Kidney glomerular epithelial cell (primary cell): ENCODE measurements around the gene ATP9B.
"Not testable (repeated sequence)": the region's sequence is repeated elsewhere in the genome, so short reads cannot be mapped to it uniquely, and the experiment has no call there.

Experiments
- DNase-seq: peaks from one replicate; lab custom pipeline; 2025; lab: John Stamatoyannopoulos, UW

ATP9B gene

DNA sequence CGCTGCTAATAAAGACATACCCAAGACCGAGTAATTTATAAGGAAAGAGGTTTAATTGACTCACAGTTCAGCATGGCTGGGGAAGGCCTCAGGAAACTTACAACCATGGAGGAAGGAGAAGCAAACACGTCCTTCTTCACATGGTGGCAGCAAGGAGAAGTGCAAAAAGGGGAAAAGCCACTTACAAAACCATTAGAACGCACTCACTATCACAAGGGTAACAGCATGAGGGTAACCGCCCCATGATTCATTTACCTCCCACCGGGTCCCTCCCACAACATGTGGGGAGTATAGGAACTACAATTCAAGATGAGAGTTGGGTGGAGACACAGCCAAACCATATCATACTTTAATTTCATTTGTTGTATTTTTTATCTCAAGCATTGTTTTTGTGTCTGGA, 67.5 kb downstream of the ATP9B start:
- DNase-seq, result no peak

DNA sequence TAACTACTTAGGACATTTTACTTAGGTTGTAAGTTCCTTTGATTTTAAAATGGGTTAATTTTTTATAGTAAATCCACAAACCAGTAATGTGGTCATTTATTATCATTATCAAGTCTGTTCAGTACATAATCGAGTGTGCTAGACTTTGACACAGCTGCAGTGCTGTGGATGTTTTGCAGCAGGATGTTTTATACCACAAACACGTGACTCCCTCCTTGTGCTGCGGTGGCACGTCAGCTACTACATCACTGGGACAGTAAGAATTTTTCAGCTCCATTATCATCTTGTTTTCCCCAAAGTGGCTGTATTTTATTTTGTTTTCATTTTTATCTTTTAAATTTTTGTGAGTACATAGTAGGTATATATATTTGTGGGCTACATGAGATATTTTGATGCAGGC, 70.0 kb downstream of the ATP9B start:
- no peak for DNase-seq

DNA sequence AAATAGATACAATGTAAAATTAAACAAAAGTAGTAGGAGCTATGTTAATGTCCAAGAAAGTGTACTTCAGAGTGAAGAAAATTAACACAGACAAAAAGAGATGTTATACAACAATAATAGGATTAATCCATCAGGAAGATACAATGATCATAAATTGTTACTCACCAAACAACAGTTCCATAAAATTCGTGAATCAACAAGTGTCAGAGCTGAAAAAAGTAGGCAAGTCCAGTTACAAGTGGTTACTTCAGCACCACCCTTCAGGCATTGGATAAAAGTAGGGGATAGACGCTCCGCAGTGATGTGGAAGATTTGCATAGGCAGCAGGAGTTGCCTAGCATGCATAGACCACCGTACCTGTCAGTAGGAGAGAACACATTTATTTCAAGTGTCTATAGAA, 77.8 kb downstream of the ATP9B start:
- no peak for DNase-seq

DNA sequence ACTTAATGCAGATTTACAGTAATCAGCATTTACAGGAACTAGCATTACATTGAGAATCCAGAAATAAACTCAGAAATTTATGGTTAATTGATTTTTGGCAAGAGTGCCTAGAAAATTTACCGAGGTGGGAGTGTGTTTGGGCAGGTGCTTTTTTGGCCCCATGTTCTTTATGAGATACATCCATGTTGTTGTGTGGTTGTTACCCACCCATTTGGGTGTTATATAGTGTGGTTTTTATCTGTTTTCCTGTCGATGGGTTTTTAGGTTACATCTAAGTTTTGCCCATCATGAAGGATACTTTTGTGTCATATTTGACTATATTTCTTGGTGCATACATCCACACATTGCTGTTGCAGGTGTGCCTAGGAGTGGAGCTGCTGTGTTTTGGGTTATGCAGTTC, 82.0 kb downstream of the ATP9B start:
- no peak for DNase-seq

DNA sequence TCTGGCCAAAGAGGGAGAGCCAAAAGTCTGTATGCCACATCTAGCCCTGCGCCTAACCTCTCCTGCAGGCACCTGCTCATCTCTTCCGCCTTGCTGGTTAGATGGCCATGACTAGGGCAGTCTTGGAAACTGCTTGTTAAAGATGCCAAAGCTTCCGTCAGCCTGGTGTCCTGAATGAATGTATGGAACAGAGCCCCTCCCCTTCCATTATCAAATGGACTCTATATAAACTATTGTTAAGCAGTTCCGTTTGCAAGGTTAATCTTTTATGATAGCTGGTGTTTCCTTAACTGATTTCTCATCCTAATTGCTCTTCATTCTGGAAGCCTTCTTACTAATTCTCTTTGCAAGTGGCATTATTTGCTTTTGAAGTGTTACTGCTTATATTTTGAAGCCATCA, 87.1 kb downstream of the ATP9B start:
- DNase-seq, result no peak

DNA sequence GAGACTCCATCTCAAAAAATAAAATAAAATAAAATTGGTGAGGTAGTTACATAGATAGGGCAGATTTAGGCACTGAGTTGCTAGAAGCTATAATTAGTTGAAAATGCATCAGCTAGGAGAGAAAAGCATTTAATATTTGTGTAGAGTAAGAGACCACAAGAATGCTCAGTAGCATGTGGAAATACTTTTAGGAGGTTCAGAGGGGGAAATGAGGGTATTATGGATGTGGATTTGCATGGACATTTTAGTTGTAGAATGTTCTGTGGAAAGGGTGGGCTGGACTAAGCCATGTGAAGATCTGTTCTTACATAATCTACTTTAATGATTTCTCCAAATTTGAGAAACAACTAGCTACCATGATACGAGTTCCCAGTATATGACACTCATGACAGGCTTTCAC, 95.5 kb downstream of the ATP9B start:
- no peak for DNase-seq

DNA sequence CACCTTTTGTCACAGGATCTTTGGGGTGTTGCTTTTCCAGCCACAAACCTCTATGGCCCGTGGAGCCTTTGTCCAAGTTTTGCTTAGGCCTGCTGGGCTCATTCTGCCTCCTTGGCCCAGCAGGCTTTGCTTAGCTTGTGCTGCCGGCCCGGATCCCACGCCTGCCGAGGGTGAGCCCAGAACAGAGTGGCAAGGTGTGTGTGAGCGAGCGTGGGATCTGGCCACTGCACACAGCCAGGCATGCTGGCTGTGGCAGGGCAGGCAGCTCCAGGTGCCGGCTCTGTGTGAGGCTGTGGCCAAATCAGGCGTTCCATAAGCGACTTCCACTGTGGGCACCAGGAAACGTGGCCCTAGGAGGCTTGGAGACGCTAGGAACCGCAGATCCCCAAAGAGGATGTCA, 97.5 kb downstream of the ATP9B start:
- no peak for DNase-seq

DNA sequence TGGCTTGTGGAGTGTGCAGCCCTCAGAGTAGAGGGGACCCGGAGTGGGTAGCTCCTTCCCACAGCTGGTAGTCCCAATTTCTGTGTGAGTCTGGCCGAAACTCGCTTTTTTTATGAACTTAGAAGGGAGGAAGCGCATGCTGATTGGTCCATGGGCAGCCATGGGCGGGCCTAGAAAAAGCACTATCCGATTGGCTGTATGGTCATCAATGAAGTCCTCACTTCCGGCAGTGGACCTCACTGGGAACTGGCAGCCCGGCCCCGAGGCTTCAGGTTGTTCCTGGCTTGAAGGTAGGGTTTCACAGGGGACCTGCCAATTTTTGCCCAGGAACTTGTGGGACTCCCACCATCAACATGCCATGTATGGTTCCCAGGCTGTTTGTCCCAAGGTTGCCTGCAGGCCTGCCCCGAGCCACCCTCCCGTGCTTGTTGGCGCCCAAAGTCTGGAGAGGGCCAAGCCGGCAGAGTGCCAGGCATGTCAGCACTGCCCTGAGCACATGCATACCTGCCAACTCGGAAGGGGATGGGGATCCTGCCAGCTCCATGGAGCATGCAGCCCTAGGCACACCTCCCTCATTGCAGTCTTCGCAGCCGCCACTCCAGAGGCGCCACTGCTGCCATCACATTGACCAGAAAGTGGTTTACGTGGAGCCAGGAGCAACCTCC, 98.5 kb downstream of the ATP9B start:
- no peak for DNase-seq

DNA sequence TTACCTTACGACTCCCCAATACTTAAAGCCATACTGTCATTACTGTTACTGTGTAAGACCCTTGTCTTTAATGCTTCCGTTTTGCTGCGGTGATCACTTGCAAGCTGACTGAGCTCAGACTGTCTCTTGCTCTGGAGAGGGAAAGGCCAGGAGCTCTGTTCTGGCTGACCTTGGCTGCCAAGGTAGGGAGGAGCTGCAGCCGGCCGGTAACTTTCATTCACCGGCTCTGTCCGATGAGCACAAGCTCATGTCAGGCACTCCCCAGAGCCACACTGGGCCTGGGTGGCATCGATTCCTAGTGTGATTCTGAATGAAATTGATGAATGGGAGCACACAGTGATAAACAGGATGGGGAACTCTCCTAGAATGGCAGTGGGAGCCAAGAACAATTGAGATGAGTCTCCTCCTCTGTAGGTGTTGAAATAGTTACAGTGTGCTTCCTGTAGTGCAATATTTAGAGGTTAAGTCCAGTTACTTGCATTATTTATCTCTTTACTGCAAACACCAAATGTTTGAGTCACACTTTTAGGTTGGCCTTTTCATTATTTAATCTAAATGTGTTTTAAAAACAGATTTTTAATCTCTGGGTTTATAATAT, 100.9 kb downstream of the ATP9B start:
- DNase-seq, result peak; percentile 22

DNA sequence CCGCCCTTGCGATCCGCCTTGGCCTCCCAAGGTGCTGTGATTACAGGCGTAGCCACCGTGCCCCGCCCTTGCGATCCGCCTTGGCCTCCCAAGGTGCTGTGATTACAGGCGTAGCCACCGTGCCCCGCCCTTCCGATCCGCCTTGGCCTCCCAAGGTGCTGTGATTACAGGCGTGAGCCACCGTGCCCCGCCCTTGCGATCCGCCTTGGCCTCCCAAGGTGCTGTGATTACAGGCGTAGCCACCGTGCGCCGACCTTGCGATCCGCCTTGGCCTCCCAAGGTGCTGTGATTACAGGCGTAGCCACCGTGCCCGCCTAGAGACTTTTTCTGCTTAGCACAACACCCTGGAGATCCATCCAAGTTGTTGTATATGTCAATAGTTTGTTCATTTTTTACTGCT, 103.1 kb downstream of the ATP9B start:
- not testable (repeated sequence) for DNase-seq

DNA sequence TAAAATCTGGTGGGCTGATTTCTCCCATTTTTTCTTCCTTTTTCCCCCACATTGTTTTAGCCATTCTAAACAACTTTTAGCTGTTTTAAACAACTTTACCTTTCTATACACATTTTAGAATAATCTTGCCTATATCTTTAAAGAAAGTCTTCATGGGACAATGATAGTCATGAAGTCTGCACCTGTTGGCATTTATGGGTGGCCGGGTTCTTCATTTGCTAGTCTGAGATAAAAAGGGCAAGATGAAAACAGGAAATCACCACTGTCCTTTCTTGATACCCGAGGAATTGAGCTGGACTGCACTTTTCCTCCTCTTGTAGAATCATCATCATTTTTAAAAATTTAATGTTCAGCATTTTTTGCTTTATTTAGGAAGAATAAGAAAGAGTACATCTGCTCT, 104.5 kb downstream of the ATP9B start:
- no peak for DNase-seq

DNA sequence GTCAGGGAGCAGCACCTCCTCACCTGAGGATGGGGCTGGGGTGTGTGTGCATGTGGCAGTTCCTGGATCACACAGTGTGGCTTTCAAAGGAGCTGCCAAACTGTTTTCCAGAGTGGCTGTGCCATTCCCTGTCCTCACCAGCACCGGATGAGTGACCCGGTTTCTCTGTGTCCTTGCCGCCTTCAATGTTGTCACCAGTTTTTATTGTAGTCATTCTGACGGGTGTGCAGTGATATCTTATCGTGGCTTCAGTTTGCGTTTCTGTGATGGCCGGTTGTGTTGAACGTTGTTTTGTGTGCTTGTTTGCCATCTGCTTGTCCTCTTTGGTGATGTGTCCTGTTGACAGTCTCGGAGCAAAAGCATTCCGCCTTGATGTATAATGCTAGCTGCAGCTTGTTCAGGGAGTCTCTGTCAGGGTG, 108.9 kb downstream of the ATP9B start:
- DNase-seq, result no peak

DNA sequence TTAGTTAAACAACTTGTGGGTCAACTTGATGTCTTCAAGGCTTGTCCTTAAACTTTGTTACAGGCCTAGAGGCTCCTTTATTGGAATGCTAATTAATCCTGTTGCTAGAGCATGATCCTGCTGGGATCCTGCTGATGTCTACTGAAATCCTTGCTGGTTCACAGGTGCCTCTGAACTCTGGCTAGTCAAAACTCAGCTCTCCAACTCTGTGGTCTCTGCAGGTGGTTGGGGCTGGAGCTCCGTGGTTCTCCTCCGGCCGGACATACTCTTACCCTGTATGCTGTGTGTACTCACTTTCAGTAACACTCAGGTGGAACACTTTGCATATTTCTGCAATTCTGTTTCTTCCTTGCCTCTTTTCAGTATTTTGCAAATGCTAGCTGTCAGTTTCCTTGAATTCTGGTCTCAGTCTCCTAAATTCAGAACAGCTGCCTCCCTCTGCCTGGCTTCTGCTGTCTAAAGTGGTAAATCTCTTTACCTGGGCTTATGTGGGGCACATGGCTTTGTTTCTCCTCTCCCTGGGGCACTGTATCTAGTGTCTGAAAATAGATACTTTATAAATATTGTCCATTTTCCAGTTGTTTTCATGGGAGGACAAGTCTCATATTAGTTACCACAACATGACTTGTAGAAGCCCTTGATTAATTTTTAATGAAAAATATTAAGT, 113.0 kb downstream of the ATP9B start:
- DNase-seq, result no peak

DNA sequence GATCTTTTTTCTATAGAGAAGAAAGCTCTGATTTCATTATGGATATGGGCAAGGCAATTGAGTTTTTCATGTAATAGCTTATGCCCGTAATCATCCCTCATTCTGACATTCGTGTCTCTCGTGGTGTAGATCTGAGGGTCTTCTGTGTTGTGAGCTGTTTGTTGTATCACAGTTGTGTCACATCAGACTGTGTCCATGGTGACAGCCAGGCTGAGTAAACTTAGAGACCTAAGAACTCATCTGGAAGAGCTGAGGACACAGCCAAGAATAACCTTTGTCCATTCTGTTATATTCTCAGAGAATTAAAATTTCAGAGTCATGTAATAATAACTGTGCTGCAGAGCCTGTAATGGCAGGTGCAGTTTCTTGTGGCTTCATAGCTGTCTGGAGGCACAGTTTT, 116.5 kb downstream of the ATP9B start:
- DNase-seq, result no peak

DNA sequence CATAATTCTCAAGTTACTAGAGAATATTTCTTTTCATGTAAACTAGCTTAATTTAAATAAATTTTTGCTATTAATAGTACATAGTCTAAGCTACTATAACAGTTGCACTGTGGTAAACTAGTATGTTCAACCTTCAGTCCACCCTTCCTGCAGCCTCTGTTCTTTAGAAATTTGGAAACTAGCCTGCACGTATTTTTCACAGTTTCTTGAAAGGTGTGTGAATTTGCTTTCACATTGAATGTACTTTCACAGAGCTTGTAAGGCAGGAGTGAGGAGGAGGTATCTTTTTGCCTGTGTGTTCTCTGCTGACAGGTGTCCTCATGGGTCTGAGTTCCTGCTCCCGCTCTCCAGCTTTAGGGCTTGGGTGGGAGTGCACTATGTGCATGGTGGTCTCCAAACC, 117.5 kb downstream of the ATP9B start:
- DNase-seq, result no peak

DNA sequence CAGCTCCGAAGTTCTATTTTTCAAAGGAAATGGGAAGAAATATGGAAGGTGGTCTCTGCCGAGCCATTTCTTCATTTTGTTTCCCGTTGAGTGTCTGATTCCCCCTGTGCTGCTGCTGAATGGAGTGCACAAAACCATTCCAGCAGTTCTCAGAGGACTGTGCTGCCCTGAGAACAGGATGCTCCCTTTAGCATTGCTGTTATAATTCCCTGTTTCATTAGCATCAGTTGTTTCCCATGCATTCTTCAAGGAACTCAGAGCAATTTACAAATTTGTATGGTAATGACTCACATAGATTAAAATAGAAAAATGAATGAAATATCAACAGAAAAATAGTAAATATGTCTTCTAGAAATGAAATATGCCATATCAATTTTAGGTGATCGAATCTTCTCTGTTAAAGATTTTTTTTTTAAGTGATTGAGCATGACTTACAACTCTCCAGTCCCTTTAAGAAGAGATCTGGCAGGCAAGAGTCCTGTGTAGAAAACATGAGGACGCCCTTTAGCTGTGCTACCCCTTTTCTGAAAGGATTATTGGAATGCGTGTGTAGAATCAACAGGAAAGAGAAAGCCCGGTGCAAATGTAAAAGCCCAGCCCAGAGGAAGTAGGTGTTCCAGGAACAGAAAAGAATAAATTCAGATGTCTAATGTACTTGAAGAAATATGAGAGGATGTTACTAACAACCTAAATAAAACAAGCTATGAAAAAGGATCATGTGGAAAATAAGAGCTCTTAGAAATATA, 118.5 kb downstream of the ATP9B start:
- no peak for DNase-seq

DNA sequence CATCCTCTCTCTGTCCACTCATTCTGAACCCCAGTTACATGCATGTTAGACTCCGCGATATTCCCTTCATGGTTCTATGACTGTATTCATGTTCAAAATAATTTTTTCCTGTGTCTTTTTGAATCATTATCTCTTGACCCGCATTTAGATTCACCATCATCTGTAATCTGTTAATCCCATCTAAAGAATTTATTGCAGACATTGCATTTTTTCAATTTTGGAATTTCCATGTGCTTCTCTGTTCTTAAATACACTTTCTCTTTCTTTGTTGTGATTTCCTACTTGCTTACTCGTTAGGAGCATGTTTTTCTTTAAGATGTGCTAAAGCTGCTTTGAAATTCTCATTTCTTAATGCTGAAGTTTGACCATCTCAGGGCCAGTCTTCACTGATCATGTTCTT, 122.2 kb downstream of the ATP9B start:
- DNase-seq, result no peak

DNA sequence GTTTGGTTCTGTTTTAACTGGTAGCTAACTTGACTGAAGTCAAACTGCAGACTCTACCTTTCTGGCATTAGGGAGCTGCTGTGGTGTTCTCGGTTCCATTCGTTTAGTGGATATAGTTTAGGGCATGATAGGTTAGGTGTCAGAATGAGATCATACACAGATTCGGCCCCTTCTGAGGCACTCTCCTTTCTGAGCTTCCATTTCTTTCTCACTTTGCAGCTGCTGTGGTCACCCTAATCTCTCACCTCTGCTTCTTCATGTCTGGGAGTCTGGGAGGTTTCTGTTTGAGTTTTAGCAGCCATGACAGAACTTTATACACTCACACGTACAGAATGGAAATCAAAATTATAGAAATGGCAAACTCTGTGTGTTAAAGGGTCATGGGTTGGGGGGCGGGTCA, 122.8 kb downstream of the ATP9B start:
- no peak for DNase-seq

DNA sequence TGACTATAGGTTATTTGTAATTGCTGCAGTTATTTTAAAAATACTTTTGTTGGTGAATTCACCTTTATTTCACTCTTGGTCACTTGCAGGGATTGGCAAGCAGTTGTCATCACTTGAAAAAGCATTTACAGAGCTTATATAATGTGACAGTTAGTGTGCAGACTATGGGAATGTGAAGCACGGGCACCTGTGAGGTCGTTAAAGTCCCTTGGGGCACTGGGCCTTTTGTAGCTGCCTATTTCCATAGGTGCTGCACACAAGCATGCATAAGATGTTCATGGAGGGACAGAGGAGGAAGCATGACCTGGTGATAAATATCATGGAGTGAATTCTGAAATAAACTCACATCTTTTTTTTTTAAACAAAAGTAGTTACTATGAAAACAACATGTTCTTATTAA, 124.6 kb downstream of the ATP9B start:
- DNase-seq, result no peak

DNA sequence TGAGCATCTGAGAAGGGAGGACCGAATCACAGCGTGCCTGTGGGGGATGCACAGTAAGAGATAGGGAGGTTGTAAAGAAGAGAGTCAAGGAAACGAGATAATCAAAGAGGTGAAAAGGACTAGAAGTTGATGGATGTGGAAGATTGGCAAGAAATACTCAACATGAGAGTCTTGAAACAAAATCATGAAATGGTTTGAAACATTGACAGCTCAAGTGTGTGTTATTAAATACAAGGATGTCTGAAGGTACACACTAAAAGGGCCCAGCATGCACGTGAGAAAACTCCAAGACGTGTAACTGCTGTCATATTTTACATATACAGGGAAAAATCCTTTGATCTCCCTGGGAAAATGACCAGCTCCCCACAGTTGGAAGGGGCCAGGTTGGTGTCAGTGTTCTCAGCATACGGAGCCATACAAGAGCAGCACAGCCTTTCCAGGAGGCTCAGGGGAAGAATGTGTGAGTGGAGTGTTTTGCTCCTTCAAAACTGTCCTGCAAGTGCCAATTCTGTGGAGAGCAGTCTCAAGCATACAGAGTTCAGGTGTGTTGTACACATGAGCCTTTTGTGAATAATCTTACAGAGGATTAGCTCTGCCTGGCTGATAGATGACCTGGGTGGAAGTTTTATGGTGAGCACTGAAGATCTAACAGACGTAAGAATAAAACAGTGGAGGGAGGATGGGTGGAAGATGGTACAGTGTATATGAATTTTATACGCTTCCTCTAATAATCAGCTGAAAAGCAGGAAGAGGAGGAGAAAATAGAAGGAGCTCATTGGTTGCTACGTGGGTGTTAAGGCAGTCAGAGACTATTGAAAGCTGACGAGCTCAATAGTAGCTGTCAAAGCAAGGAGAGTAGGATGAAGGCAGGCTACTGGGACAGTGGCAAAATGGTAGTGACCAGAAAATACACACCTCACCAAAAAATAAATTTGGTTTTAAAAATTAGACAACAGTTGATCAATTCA, 126.8 kb downstream of the ATP9B start:
- no peak for DNase-seq

DNA sequence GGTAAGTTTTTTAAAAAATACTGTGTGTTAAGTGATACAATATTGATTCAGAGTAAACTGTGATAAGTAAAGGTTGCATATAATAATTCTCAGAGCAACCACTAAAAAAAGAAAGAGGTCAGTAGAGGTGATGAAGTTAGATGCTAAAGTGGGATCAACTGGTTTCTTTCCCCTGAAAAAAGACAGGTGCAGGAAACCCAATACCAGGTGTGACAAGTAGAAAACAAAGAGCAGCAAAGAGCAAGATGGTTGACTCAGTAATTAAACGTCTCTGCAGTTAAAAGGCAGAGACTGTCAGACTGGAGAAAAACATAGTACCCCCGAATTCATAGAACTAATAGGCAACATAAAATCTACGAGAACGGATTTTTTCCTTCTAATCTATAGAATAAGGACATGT, 128.3 kb downstream of the ATP9B start:
- no peak for DNase-seq
